ENCODE measurements around the gene KIF16B. TPM values are rescaled to one million over a fixed set of nuclear protein-coding genes. Genes with fewer than 3 reads are reported as not detected.

KIF16B gene
- total RNA-seq, 1 donor from 2014 or later = 9.4 TPM

DNA sequence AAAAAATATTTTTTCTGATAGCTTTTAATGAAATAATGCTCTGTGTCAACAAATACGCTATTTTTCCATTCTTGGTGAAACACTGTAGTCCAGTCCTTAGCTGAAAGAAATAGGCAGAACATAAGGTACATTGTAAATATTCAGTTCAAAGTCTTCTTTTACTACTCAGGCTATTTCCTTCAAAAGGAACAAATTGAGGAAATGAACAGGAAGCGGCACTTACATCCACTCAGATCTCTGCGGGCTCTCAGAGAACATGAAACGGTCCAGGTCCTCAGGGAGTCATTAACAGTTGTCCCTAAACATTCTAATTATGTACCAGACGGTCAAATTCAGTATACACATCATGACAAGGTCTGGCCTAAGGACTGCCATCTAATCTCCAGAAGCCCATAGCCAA is 212.6 kb downstream of the KIF16B start:
- H3K9me3 Mint-ChIP-seq = no peaks in the 10 kb centered on the region
- no peak for DNase-seq (ENCODE audit: low read depth, low spot score)
- peaks cover 5% of the 10 kb centered on the region for H3K4me1 Mint-ChIP-seq
- H3K27me3 Mint-ChIP-seq (ENCODE audit: low read depth) = no peaks in the 10 kb centered on the region
- no peak overlapping the region for H3K27ac Mint-ChIP-seq (ENCODE audit: unreplicated experiment)
- TF ChIP-seq, protein P1, sequence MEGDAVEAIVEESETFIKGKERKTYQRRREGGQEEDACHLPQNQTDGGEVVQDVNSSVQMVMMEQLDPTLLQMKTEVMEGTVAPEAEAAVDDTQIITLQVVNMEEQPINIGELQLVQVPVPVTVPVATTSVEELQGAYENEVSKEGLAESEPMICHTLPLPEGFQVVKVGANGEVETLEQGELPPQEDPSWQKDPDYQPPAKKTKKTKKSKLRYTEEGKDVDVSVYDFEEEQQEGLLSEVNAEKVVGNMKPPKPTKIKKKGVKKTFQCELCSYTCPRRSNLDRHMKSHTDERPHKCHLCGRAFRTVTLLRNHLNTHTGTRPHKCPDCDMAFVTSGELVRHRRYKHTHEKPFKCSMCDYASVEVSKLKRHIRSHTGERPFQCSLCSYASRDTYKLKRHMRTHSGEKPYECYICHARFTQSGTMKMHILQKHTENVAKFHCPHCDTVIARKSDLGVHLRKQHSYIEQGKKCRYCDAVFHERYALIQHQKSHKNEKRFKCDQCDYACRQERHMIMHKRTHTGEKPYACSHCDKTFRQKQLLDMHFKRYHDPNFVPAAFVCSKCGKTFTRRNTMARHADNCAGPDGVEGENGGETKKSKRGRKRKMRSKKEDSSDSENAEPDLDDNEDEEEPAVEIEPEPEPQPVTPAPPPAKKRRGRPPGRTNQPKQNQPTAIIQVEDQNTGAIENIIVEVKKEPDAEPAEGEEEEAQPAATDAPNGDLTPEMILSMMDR (conservative IDR thresholded peaks at IDR 0.05) = no peak
- no peak overlapping the region for H3K4me3 Mint-ChIP-seq
- H3K36me3 Mint-ChIP-seq (ENCODE audit: low read depth) = peaks cover 5% of the 10 kb centered on the region

- H3K36me3 Mint-ChIP-seq (ENCODE audit: low read depth) = peaks cover 2% of the 10 kb centered on the region
- H3K4me3 Mint-ChIP-seq = no peak overlapping the region
- no peak for DNase-seq (ENCODE audit: low read depth, low spot score)
- no peaks in the 10 kb centered on the region for H3K9me3 Mint-ChIP-seq
- H3K27me3 Mint-ChIP-seq (ENCODE audit: low read depth) = no peaks in the 10 kb centered on the region
- H3K27ac Mint-ChIP-seq (ENCODE audit: unreplicated experiment) = no peak overlapping the region
- H3K4me1 Mint-ChIP-seq = peaks cover 12% of the 10 kb centered on the region
- TF ChIP-seq, protein P1 (conservative IDR thresholded peaks at IDR 0.05) = no peak
Observed at GRCh38 chr20:16353417-16353781, 219.8 kb downstream of the KIF16B start.

- peaks cover 12% of the 10 kb centered on the region for H3K4me1 Mint-ChIP-seq
- no peak for DNase-seq (ENCODE audit: low read depth, low spot score)
- no peak overlapping the region for H3K4me3 Mint-ChIP-seq
- no peak overlapping the region for H3K27ac Mint-ChIP-seq (ENCODE audit: unreplicated experiment)
- TF ChIP-seq, protein P1 (conservative IDR thresholded peaks at IDR 0.05) = no peak
- no peaks in the 10 kb centered on the region for H3K36me3 Mint-ChIP-seq (ENCODE audit: low read depth)
- H3K9me3 Mint-ChIP-seq = no peaks in the 10 kb centered on the region
- no peaks in the 10 kb centered on the region for H3K27me3 Mint-ChIP-seq (ENCODE audit: low read depth)
Observed at GRCh38 chr20:16352751-16353416, 220.4 kb downstream of the KIF16B start.

GRCh38 chr20:16352321-16352720 is 220.9 kb downstream of the KIF16B start:
- no peak for DNase-seq (ENCODE audit: low read depth, low spot score)
- Mint-ChIP-seq H3K36me3 (ENCODE audit: low read depth) (no peaks in the 10 kb centered on the region), H3K4me1 (peaks cover 12% of the 10 kb centered on the region), H3K4me3 (no peak overlapping the region), H3K27ac (ENCODE audit: unreplicated experiment) (no peak overlapping the region), H3K27me3 (ENCODE audit: low read depth) (no peaks in the 10 kb centered on the region), H3K9me3 (no peaks in the 10 kb centered on the region)
- TF ChIP-seq, protein P1 (conservative IDR thresholded peaks at IDR 0.05) = no peak

DNA sequence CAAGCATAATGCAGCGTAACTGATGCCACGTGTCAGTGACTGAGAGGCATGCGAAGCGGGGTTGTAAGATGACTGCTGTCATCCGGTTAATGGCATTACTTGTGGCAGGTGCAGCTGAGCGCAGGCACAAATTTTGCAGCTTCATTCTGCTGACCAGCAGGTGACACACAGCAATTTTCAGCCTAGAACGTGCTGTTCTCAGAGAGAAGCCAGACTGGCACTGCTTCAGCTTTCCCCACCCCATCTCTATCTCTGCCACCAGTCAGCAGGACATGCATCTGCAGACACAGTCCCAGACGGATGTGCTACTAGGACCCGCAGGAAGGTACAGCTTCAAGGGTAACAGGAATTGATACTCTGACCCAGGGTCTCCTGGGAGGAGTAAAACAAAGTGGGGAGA is 221.8 kb downstream of the KIF16B start:
- H3K27ac Mint-ChIP-seq (ENCODE audit: unreplicated experiment) = no peak overlapping the region

More for the DNA sequence above, 221.8 kb downstream of the KIF16B start:
- Mint-ChIP-seq H3K27me3 (ENCODE audit: low read depth) (no peaks in the 10 kb centered on the region), H3K36me3 (ENCODE audit: low read depth) (no peaks in the 10 kb centered on the region), H3K4me3 (no peak overlapping the region), H3K4me1 (peaks cover 11% of the 10 kb centered on the region), H3K9me3 (no peaks in the 10 kb centered on the region)
- TF ChIP-seq, protein P1 (conservative IDR thresholded peaks at IDR 0.05) = no peak
- no peak for DNase-seq (ENCODE audit: low read depth, low spot score)
